Ovary (tissue), 9 donors: ENCODE results near the gene ATR. TPM values are rescaled to one million over a fixed set of nuclear protein-coding genes. Genes with fewer than 3 reads are reported as not detected.

Source experiments
- DNase-seq, 5 donors: peaks; one replicate each; pipeline ENCODE4 v3.0.0-alpha.2; 2019 to 2020
- H3K27ac ChIP-seq, 2 donors: fragments of 200-600 bp; one replicate each; pipeline versions ENCODE4 v1.5.1 to v1.8.0; 2019 to 2022
- H3K27me3 ChIP-seq: fragments of 200-600 bp; one replicate; pipeline ENCODE4 v1.8.0; 2022
- H3K36me3 ChIP-seq: fragments of 200-600 bp; sonication (generic); one replicate; pipeline ENCODE4 v1.5.1; 2019
- H3K4me1 ChIP-seq: one replicate; pipeline ENCODE4 v1.8.1; 2013; ENCODE audit warnings: mild to moderate bottlenecking, moderate library complexity; ENCODE audit not compliant: insufficient read depth
- H3K4me3 ChIP-seq: fragments of 200-600 bp; sonication (generic); one replicate; pipeline ENCODE4 v1.5.1; 2017
- H3K9me3 ChIP-seq, 2 donors: fragments of 200-600 bp in 1 of 2; sonication (generic) in 1 of 2; one replicate each; pipeline versions ENCODE4 v1.5.1 to v1.8.1; 2013 to 2019; ENCODE audit warnings: mild to moderate bottlenecking in 1 of 2, moderate library complexity in 1 of 2
- EP300 ChIP-seq: sonication (generic); formaldehyde crosslinking; IDR thresholded peaks from one replicate; pipeline ENCODE4 v1.6.1; 2017; ENCODE audit warnings: antibody characterized with exemption
- POLR2A ChIP-seq: fragments of 450-650 bp; IDR thresholded peaks from one replicate; pipeline ENCODE4 v1.6.1; 2017; ENCODE audit warnings: antibody characterized with exemption, mild to moderate bottlenecking, moderate library complexity
- WGBS, 3 donors: extraction: QIAGEN DNeasy Blood & Tissue Kit in 1 of 3; methylation state at CpG; one replicate each; pipeline versions ENCODE4 v1.1.5 to v1.1.7; 2013 to 2017; 5-methylcytosine and 5-hydroxymethylcytosine counted together
- intact Hi-C, 4 donors: fragments of 100-400 bp; cut with DNase I; formaldehyde crosslinking; loops; one replicate each; pipeline versions ENCODE4 v1.11.0 to v1.15.1; 2022 to 2023
- polyA plus RNA-seq, 2 donors: library from polyadenylated mRNA; stranded (reverse); fragments of 200-250 nt in 1 of 2; fragments of 350-450 nt in 1 of 2; fragmentation: Illumina TruSeq in 1 of 2; extraction: RNeasy Lipid Tissue Mini Kit (QIAGEN cat#74804) in 1 of 2; gene quantifications; one replicate each; pipeline ENCODE4 v1.2.3, GENCODE V29; 2013 to 2014
- total RNA-seq, 7 donors: library from RNA; depleted of rRNA in 2 of 7; stranded (reverse); fragments of >200 nt in 2 of 7; fragmentation: NEBNext Ultra II Directional in 3 of 7; extraction: Animal tissue kit (Norgen Biotek cat#: 25700) in 3 of 7; gene quantifications; one replicate each; pipeline versions ENCODE4 v1.1.0 to v1.2.4, GENCODE V29; 2016 to 2023
- TF ChIP-seq, protein P1 (sequence below), 3 donors: fragments of 450-650 bp in 2 of 3; fragments of 200-600 bp in 1 of 3; IDR thresholded peaks; one replicate each; pipeline versions ENCODE4 v1.5.1 to v1.8.0; 2016 to 2022; ENCODE audit warnings: antibody characterized with exemption in 3 of 3, mild to moderate bottlenecking in 1 of 3
- donor health status: DM: no; HTN: no; CAD: no; lungs with moderate emphysema.
- donor health status: DM: no; HTN: no; CAD: no.
- donor health status: Bipolar disorder and iron deficiency.
- donor health status: DM: yes; HTN: yes; CAD: no.
- donor health status: DM: no; HTN: no; CAD: no.
- donor health status: DM: yes; HTN: yes; CAD: no.

Gene ATR
- total and polyA plus RNA-seq, 9 donors, result 6.0 to 23.4 (median 17.3) TPM

DNA sequence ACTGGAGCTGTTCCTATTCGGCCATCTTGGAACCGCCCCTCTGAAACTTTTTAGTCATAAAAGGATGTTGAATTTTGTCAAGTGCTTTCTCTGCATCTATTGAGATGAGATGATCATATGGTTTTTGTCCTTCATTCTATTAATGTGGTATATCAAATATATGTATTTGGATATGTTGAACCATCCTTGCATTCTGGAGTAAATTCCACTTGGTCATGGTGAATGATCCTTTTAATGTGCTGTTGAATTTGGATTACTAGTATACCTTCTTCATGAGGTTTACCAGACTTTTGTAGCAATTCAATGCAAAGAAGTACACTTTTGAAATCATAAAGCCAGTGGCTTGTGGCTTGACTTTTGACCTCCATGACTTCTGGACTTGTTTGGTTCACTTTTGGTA, 97.3 kb downstream of the ATR start:
- Histone ChIP-seq H3K4me3 (no peak overlapping the region), H3K9me3 (peaks cover 0 to 8% of the 10 kb centered on the region in 2 donors), H3K27ac (no peak overlapping the region), H3K27me3 (no peaks in the 10 kb centered on the region), H3K36me3 (no peaks in the 10 kb centered on the region), H3K4me1 (no peaks in the 10 kb centered on the region)
- intact Hi-C loops, result no loop called here
- WGBS, 3 donors, result 96 to 100% (median 98%) methylated on average over 2 of the region's 2 CpGs
- TF ChIP-seq, protein P1, sequence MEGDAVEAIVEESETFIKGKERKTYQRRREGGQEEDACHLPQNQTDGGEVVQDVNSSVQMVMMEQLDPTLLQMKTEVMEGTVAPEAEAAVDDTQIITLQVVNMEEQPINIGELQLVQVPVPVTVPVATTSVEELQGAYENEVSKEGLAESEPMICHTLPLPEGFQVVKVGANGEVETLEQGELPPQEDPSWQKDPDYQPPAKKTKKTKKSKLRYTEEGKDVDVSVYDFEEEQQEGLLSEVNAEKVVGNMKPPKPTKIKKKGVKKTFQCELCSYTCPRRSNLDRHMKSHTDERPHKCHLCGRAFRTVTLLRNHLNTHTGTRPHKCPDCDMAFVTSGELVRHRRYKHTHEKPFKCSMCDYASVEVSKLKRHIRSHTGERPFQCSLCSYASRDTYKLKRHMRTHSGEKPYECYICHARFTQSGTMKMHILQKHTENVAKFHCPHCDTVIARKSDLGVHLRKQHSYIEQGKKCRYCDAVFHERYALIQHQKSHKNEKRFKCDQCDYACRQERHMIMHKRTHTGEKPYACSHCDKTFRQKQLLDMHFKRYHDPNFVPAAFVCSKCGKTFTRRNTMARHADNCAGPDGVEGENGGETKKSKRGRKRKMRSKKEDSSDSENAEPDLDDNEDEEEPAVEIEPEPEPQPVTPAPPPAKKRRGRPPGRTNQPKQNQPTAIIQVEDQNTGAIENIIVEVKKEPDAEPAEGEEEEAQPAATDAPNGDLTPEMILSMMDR (IDR thresholded peaks at IDR 0.05), result no peak
- TF ChIP-seq EP300 (no peak), POLR2A (no peak)
- DNase-seq, result no peak

DNA sequence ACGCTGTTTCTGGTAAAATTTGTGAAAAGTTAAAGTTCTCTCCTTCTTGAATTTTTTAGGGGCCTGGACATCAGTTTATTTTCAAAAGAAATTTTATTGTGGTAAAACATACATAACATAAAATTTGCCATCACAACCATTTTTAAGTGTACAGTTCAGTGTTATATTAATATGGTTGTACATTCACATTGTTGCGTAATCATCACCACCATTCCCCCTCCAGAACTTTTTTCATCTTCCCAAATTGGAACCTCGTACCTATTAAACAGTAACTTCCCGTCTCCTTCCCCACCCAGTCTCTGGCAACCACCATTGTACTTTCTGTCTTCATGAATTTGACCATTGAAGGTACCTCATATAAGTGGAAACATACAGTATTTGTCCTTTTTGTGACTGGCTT, 107.7 kb downstream of the ATR start:
- DNase-seq, result no peak
- intact Hi-C loops, result no loop called here
- Histone ChIP-seq H3K4me1 (no peaks in the 10 kb centered on the region), H3K9me3 (no peaks in the 10 kb centered on the region), H3K36me3 (no peaks in the 10 kb centered on the region), H3K27ac (no peak overlapping the region), H3K27me3 (no peaks in the 10 kb centered on the region), H3K4me3 (no peak overlapping the region)
- TF ChIP-seq, protein P1 (IDR thresholded peaks at IDR 0.05), result no peak
- TF ChIP-seq POLR2A (no peak), EP300 (no peak)
- 93 to 97% (median 94%) methylated on average over 4 of the region's 4 CpGs for WGBS, 3 donors

DNA sequence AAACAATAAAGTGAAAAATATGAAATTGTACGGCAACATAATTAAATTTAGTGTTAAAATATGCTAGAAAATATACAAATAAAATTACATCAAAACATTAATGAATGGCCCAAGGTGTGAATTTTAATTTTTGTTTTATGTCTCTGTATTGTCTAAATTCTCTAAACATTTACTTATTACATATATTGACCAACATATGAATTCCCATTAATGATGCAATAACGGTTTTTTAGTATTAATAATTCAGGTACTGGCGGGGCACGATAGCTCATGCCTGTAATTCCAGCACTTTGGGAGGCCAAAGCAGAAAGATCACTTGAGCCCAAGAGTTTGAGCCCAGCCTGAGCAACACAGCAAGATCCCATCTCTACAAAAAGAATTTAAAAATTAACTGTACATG, 110.1 kb downstream of the ATR start:
- no peaks in the 10 kb centered on the region for H3K9me3 ChIP-seq
- H3K36me3 ChIP-seq, result no peaks in the 10 kb centered on the region
- intact Hi-C loops, result no loop called here
- no peaks in the 10 kb centered on the region for H3K4me1 ChIP-seq
- 96 to 97% (median 96%) methylated on average over 4 of the region's 4 CpGs for WGBS, 3 donors
- TF ChIP-seq POLR2A, result no peak
- TF ChIP-seq, protein P1 (IDR thresholded peaks at IDR 0.05), result no peak
- no peak for TF ChIP-seq EP300
- no peak overlapping the region for H3K4me3 ChIP-seq
- no peaks in the 10 kb centered on the region for H3K27me3 ChIP-seq
- H3K27ac ChIP-seq, result no peak overlapping the region
- DNase-seq, result no peak

DNA sequence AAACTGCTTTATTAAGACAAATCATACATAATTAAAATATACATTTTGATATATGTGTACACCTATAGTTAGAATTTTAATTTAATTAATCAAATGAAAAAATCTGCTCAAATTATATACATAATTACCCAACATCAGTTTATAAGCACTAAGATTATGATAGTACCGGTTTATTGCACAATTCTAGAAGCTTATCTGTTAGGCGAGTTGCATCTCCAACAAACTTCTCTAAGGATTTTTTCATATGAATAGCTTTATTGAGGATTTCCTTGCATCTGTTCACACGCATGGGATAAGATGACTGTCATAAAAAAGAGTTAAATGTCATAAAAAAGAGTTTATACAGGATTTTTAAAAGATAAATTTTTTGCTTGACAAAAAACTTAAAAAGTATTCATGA, 110.8 kb downstream of the ATR start:
- Histone ChIP-seq H3K4me3 (no peak overlapping the region), H3K9me3 (no peaks in the 10 kb centered on the region), H3K27me3 (no peaks in the 10 kb centered on the region), H3K36me3 (no peaks in the 10 kb centered on the region), H3K4me1 (no peaks in the 10 kb centered on the region), H3K27ac (no peak overlapping the region)
- intact Hi-C loops, result no loop called here
- TF ChIP-seq POLR2A, result no peak
- TF ChIP-seq EP300, result no peak
- TF ChIP-seq, protein P1 (IDR thresholded peaks at IDR 0.05), result no peak
- DNase-seq, result no peak
- 94 to 97% (median 96%) methylated on average over 3 of the region's 3 CpGs for WGBS, 3 donors

DNA sequence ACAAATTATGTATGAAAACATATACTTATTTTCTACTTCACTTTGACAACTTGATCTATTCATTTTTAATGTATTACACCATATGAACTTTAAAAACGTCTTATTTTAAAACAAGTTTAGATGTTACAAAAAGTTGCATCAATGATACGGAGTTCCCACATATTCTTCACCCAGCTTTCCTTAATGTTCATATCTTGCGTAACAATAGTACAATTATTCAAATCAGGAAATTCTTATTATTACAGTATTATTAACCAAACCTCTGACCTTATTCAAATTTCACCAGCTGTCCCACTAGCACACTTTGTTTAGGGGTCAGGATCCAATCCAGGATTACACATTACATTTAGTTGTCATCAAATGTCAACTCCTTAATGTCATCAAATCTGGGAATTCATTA, 117.8 kb downstream of the ATR start:
- no peaks in the 10 kb centered on the region for H3K27me3 ChIP-seq
- H3K36me3 ChIP-seq, result no peaks in the 10 kb centered on the region
- WGBS, 3 donors, result 87 to 89% (median 89%) methylated on average over 3 of the region's 3 CpGs
- no peak overlapping the region for H3K4me3 ChIP-seq
- H3K4me1 ChIP-seq, result no peaks in the 10 kb centered on the region
- H3K27ac ChIP-seq, result no peak overlapping the region
- intact Hi-C loops, result no loop called here
- no peak for DNase-seq
- H3K9me3 ChIP-seq, result no peaks in the 10 kb centered on the region
- TF ChIP-seq POLR2A (no peak), EP300 (no peak)
- TF ChIP-seq, protein P1 (IDR thresholded peaks at IDR 0.05), result no peak
